T-helper 1 cell (primary cell): Measurements from ENCODE around the gene PATE4.
A peak's percentile ranks its signal among the peaks of the same experiment; 100 is the strongest.

Experiments
- DNase-seq, 5 donors: peaks; one replicate each; pipeline ENCODE4 v3.0.0-alpha.2; 2012 to 2020

The PATE4 gene

DNA sequence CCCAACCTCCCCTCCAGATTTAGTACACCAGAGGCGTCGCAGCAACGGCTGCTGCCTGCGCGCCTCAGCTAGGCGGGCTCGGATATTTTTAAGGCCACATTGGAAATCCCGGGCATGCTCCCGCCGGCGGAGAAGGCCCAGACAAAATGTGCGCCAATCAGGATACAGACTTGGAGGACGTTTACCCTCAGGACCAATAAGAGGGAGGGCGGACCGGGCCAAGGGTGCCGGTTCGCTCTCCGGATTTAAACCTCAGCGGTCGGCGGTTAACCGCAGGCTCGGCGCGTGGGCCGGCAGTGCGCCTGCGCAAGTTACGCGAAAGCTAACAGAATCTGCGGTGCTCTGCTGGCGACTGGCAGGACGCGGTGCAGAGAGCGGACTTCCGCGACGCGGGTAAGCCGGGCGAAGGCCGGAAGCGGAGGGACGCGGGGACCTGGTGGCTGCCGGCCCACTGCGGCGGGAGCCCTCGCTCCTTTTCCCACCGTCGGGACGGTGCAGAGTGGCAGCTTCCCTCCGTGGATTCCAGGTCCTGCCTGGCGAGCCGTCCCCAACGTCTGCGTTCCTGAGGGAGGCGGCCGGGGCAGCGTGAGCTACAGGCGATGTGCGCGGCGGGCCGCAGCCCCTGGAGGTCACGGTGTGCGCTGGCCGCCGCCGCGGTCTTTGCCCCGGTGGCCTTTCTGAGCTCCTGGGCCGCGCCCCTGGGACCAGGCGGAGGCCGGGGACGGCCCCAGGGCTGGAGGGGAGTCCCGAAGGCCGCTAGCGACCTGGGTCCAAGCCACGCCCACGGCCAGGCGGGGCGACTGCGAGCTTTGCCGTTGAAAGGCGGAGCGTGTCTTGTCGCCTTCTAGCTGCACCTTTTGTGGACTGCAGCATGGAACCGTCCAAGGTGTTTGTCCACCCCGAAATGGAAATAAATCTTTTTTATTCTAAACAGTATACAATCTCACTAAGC is 54.5 kb downstream of the PATE4 start, which contains the start of gene HYLS1:
TSS of gene HYLS1 (plus strand) at position 296 of the 952 bp plus-strand sequence. CDS start 11,701 bp downstream, outside the sequence.
- peak; percentile 86 to 99 (median 92) for DNase-seq
